ENCODE results near the gene BAK1.

Gene BAK1

GRCh38 chr6:33579828-33580714, at the start of gene BAK1:
Gene BAK1, minus strand, starts transcription at chr6:33580276. Its CDS starts 2,672 bp downstream, at chr6:33577604.
- peak; percentile 74 for DNase-seq

GRCh38 chr6:33628401-33628964, 48.4 kb upstream of the BAK1 start:
- peak; percentile 54 for DNase-seq

- DNase-seq = no peak
Measured at GRCh38 chr6:33627876-33628275, 47.8 kb upstream of the BAK1 start.

GRCh38 chr6:33624856-33625255, 44.8 kb upstream of the BAK1 start:
- DNase-seq = no peak

- no peak for DNase-seq
Measured at GRCh38 chr6:33623895-33624381, 43.9 kb upstream of the BAK1 start.

- DNase-seq = no peak
Measured at GRCh38 chr6:33622456-33623431, 42.7 kb upstream of the BAK1 start.

- no peak for DNase-seq
Measured at GRCh38 chr6:33621711-33622388, 41.8 kb upstream of the BAK1 start.

GRCh38 chr6:33620856-33621710, 41.0 kb upstream of the BAK1 start, which contains the start of gene ITPR3:
Gene ITPR3, plus strand, starts transcription at chr6:33621322. Its CDS starts 281 bp downstream, at chr6:33621603.
- DNase-seq = no peak

GRCh38 chr6:33620158-33620855, 40.2 kb upstream of the BAK1 start:
- no peak for DNase-seq

- DNase-seq = no peak
Measured at GRCh38 chr6:33619166-33619840, 39.2 kb upstream of the BAK1 start.

- DNase-seq = no peak
Measured at GRCh38 chr6:33616913-33617312, 36.8 kb upstream of the BAK1 start.

GRCh38 chr6:33616113-33616512, 36.0 kb upstream of the BAK1 start:
- no peak for DNase-seq

- DNase-seq = no peak
Measured at GRCh38 chr6:33613795-33614168, 33.7 kb upstream of the BAK1 start.

GRCh38 chr6:33613146-33613794, 33.2 kb upstream of the BAK1 start:
- DNase-seq = no peak

- DNase-seq = no peak
Measured at GRCh38 chr6:33610779-33611732, 31.0 kb upstream of the BAK1 start.

GRCh38 chr6:33610067-33610466, 30.0 kb upstream of the BAK1 start:
- no peak for DNase-seq

- no peak for DNase-seq
Measured at GRCh38 chr6:33609528-33609927, 29.5 kb upstream of the BAK1 start.

- DNase-seq = no peak
Measured at GRCh38 chr6:33609019-33609418, 28.9 kb upstream of the BAK1 start.

All from NCI-H526 treated with DMSO at 0.1 percent for 48 hours (cell line).